GM12878 (cell line): ENCODE data around the gene DHX38. TPM values are rescaled to one million over a fixed set of nuclear protein-coding genes. Genes with fewer than 3 reads are reported as not detected.
A peak's percentile ranks its signal among the peaks of the same experiment; 100 is the strongest.

ENCODE experiments used
- ATF7 ChIP-seq: fragments of 450-650 bp; IDR thresholded peaks from 2 replicates; pipeline ENCODE4 v1.6.1; 2016; ENCODE audit warnings: low read depth, mild to moderate bottlenecking
- CBFB ChIP-seq: IDR thresholded peaks from 2 replicates; pipeline ENCODE4 v1.6.1; 2016; ENCODE audit warnings: antibody characterized with exemption, low read depth
- E2F4 ChIP-seq: IDR thresholded peaks from 2 replicates; pipeline ENCODE4 v1.6.1; 2012; ENCODE audit warnings: low read depth, low read length, improper control_type of control experiment
- EGR1 ChIP-seq, 2 experiments: IDR thresholded peaks; 1 replicate in 1 of 2; 2 replicates in 1 of 2; pipeline ENCODE4 v1.6.1; 2011 to 2012; ENCODE audit warnings: low read depth in 2 of 2, low read length in 2 of 2, borderline replicate concordance in 1 of 2, mild to moderate bottlenecking in 1 of 2, moderate library complexity in 1 of 2
- FOS ChIP-seq: IDR thresholded peaks from 3 replicates; pipeline ENCODE4 v1.6.1; 2011; ENCODE audit warnings: borderline replicate concordance; ENCODE audit not compliant: insufficient read length; ENCODE audit errors: extremely low read depth
- FOXM1 ChIP-seq: IDR thresholded peaks from 2 replicates; pipeline ENCODE4 v1.6.1; 2012; ENCODE audit warnings: low read depth, mild to moderate bottlenecking, inconsistent platforms, low read length, moderate library complexity
- GABPA ChIP-seq: IDR thresholded peaks from 2 replicates; pipeline ENCODE4 v1.6.1; 2014; ENCODE audit warnings: antibody characterized with exemption, low read depth, mild to moderate bottlenecking, inconsistent platforms
- KDM1A ChIP-seq: fragments of 200-600 bp; sonication (generic); IDR thresholded peaks from 2 replicates; pipeline ENCODE4 v1.6.1; 2016; ENCODE audit warnings: borderline replicate concordance
- MXI1 ChIP-seq: fragments of 150-350 bp; IDR thresholded peaks from 2 replicates; pipeline ENCODE4 v1.6.1; 2011; ENCODE audit warnings: low read depth, mild to moderate bottlenecking, inconsistent platforms, low read length, improper control_type of control experiment
- NFXL1 ChIP-seq: fragments of 450-650 bp; IDR thresholded peaks from 2 replicates; pipeline ENCODE4 v1.6.1; 2017; ENCODE audit warnings: antibody characterized with exemption, mild to moderate bottlenecking, borderline replicate concordance
- RBBP5 ChIP-seq: fragments of 200-600 bp; sonication (generic); conservative IDR thresholded peaks from 2 replicates; pipeline ENCODE4 v1.6.1; 2016
- RUNX3 ChIP-seq: IDR thresholded peaks from 2 replicates; pipeline ENCODE4 v1.6.1; 2012; ENCODE audit warnings: low read length, inconsistent platforms
- ZBTB33 ChIP-seq: fragments of 450-650 bp; IDR thresholded peaks from 2 replicates; pipeline ENCODE4 v1.6.1; 2017; ENCODE audit warnings: mild to moderate bottlenecking
- ZNF217 ChIP-seq: fragments of 450-650 bp; IDR thresholded peaks from 2 replicates; pipeline ENCODE4 v1.6.1; 2017; ENCODE audit warnings: antibody characterized with exemption, mild to moderate bottlenecking
- ZNF384 ChIP-seq: IDR thresholded peaks from 2 replicates; pipeline ENCODE4 v1.6.1; 2012; ENCODE audit warnings: low read depth, mild to moderate bottlenecking, low read length, improper control_type of control experiment, borderline replicate concordance
- polyA plus RNA-seq, 11 experiments: library from polyadenylated mRNA; depleted of rRNA in 4 of 11; unstranded in 6 of 11; stranded (reverse) in 5 of 11; fragments of >200 nt; fragmentation: Nextera tagmentation in 4 of 11; fragmentation: Illumina TruSeq in 1 of 11; extraction: Ambion mirVana in 4 of 11; extraction: Trizol in 1 of 11; gene quantifications; 1 replicate in 1 of 11; 2 replicates in 10 of 11; pipeline versions ENCODE4 v1.2.1 to v1.2.3, GENCODE V29; 2011 to 2016; ENCODE audit warnings: inconsistent platforms in 2 of 11, missing spikeins in 2 of 11, low read depth in 1 of 11
- total RNA-seq, 4 experiments: library from RNA; depleted of rRNA in 3 of 4; stranded (reverse); fragments of >200 nt in 3 of 4; fragmentation: Illumina TruSeq in 1 of 4; extraction: Trizol in 1 of 4; gene quantifications; 2 replicates each; pipeline versions ENCODE4 v1.2.1 to v1.2.3, GENCODE V29; 2013 to 2021
- TF ChIP-seq, protein P1 (sequence below): fragments of 450-650 bp; conservative IDR thresholded peaks from 2 replicates; pipeline ENCODE4 v1.6.1; 2017; ENCODE audit warnings: mild to moderate bottlenecking, moderate library complexity
- TF ChIP-seq, protein P2 (sequence below): fragments of 450-650 bp; IDR thresholded peaks from 2 replicates; pipeline ENCODE4 v1.6.1; 2017; ENCODE audit warnings: low read depth, mild to moderate bottlenecking, moderate library complexity
- TF ChIP-seq, protein P3 (sequence below): fragments of 450-650 bp; formaldehyde crosslinking; IDR thresholded peaks from 2 replicates; pipeline ENCODE4 v1.4.0; 2020; ENCODE audit warnings: mild to moderate bottlenecking, moderate library complexity

DHX38 gene
- total and polyA plus RNA-seq, 10 of the 15 experiments (the other 5 are each of a cell fraction or from before 2014, with no cell fraction given), result 2.1 to 67.8 (median 43.2) TPM

DNA sequence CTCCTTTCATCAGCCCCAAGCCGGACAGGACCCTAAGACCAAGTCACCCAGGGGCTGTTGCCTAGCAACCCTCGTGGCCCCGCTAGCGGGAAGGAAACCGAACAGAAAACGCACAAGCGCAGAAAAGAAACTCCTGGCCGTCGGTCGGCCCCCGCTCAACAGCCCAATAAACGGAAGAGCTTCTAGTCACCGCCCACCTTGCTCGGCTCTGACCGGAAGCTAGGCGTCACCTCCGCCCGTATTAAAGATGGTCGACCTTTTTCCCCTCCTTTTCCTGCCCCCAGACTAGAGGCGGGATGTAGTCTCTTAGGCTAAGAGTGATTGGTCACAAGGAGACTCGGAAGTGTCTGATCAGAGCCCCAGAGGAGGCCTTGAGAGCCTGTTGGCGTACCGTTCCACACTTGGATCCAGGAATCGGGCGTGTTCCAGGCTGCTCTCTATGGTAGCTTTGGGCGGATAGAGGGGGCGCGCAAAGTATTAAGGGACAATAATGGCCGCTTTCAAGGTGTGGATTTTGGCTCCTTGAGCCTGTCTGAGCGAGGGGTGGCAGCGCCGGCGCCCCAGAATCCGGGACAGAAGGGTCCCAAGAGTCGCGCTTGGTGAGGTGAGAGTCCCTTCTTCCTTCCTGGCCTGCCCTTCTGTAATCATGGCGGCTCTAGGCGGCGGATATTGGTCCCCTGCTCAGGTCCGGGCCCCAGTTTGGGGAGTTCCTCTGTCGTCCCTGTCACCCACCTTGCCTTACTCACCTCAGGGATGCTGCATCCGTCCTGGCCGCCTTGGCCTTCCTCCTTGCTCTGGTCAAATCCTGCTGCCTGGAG lies at the start of gene DHX38, which contains the start of gene TXNL4B (continued):
- TF ChIP-seq, protein P1, sequence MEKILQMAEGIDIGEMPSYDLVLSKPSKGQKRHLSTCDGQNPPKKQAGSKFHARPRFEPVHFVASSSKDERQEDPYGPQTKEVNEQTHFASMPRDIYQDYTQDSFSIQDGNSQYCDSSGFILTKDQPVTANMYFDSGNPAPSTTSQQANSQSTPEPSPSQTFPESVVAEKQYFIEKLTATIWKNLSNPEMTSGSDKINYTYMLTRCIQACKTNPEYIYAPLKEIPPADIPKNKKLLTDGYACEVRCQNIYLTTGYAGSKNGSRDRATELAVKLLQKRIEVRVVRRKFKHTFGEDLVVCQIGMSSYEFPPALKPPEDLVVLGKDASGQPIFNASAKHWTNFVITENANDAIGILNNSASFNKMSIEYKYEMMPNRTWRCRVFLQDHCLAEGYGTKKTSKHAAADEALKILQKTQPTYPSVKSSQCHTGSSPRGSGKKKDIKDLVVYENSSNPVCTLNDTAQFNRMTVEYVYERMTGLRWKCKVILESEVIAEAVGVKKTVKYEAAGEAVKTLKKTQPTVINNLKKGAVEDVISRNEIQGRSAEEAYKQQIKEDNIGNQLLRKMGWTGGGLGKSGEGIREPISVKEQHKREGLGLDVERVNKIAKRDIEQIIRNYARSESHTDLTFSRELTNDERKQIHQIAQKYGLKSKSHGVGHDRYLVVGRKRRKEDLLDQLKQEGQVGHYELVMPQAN, result peak; percentile 81
- no peak for TF ChIP-seq NFXL1
- no peak for TF ChIP-seq E2F4
- peak; percentile 96 for TF ChIP-seq GABPA
- TF ChIP-seq FOS, result peak; percentile 27
- peak in 1 of 2 experiments; percentile 45; a peak in 1 of 3 replicates for TF ChIP-seq EGR1 (IDR thresholded peaks at IDR 0.05; ENCODE audit: borderline replicate concordance in 1 of 2, low read depth in 2 of 2, low read length in 2 of 2)
- peak; percentile 73 for TF ChIP-seq ATF7
- peak; percentile 60; the same call in 1 of the 2 replicates for TF ChIP-seq CBFB
- 0 out of 2 replicates have a peak, but pooled peaks have one; percentile 39 for TF ChIP-seq RBBP5
- TF ChIP-seq RUNX3, result peak; percentile 41; the same call in 1 of the 2 replicates
- no peak for TF ChIP-seq KDM1A
- no peak for TF ChIP-seq FOXM1
- TF ChIP-seq, protein P2, sequence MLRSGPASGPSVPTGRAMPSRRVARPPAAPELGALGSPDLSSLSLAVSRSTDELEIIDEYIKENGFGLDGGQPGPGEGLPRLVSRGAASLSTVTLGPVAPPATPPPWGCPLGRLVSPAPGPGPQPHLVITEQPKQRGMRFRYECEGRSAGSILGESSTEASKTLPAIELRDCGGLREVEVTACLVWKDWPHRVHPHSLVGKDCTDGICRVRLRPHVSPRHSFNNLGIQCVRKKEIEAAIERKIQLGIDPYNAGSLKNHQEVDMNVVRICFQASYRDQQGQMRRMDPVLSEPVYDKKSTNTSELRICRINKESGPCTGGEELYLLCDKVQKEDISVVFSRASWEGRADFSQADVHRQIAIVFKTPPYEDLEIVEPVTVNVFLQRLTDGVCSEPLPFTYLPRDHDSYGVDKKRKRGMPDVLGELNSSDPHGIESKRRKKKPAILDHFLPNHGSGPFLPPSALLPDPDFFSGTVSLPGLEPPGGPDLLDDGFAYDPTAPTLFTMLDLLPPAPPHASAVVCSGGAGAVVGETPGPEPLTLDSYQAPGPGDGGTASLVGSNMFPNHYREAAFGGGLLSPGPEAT, result peak; percentile 96
- no peak for TF ChIP-seq ZNF217
- peak; percentile 91 for TF ChIP-seq MXI1
- no peak for TF ChIP-seq ZBTB33
- TF ChIP-seq ZNF384, result no peak
- TF ChIP-seq, protein P3, sequence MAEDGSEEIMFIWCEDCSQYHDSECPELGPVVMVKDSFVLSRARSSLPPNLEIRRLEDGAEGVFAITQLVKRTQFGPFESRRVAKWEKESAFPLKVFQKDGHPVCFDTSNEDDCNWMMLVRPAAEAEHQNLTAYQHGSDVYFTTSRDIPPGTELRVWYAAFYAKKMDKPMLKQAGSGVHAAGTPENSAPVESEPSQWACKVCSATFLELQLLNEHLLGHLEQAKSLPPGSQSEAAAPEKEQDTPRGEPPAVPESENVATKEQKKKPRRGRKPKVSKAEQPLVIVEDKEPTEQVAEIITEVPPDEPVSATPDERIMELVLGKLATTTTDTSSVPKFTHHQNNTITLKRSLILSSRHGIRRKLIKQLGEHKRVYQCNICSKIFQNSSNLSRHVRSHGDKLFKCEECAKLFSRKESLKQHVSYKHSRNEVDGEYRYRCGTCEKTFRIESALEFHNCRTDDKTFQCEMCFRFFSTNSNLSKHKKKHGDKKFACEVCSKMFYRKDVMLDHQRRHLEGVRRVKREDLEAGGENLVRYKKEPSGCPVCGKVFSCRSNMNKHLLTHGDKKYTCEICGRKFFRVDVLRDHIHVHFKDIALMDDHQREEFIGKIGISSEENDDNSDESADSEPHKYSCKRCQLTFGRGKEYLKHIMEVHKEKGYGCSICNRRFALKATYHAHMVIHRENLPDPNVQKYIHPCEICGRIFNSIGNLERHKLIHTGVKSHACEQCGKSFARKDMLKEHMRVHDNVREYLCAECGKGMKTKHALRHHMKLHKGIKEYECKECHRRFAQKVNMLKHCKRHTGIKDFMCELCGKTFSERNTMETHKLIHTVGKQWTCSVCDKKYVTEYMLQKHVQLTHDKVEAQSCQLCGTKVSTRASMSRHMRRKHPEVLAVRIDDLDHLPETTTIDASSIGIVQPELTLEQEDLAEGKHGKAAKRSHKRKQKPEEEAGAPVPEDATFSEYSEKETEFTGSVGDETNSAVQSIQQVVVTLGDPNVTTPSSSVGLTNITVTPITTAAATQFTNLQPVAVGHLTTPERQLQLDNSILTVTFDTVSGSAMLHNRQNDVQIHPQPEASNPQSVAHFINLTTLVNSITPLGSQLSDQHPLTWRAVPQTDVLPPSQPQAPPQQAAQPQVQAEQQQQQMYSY (CRISPR knock-in tag), result no peak
